ENCODE data around the gene BLOC1S6. TPM values are rescaled to one million over a fixed set of nuclear protein-coding genes. Genes with fewer than 3 reads are reported as not detected.
"Not testable (repeated sequence)": the region's sequence is repeated elsewhere in the genome, so short reads cannot be mapped to it uniquely, and the experiment has no call there.

Gene BLOC1S6
- total RNA-seq, 1 experiment from 2014 or later = 40.1 TPM

GRCh38 chr15:45648521-45649200 is 61.5 kb downstream of the BLOC1S6 start:
- no peaks in the 10 kb centered on the region for H3K27me3 ChIP-seq (ENCODE audit: low read length)
- intact Hi-C loops (cut with micrococcal nuclease) = no loop called here
- no peak overlapping the region for H3K4me3 ChIP-seq (ENCODE audit: low read length)
- ChIA-PET POLR2A (ENCODE audit: unreplicated experiment) (interaction anchor here (0.5 kb wide), 2 partner anchors 11 to 141 kb away, joined by 4 to 17 read pairs; no protein-coding TSS in a partner anchor), CTCF (no interaction called here)
- peaks cover 80% of the 10 kb centered on the region for H3K79me2 ChIP-seq (ENCODE audit: low read length)
- TF ChIP-seq CTCF (conservative IDR thresholded peaks at IDR 0.05; ENCODE audit: low read depth, low read length) = no peak
- no peak for TF ChIP-seq EZH2phosphoT487 (IDR thresholded peaks at IDR 0.05; ENCODE audit: borderline replicate concordance, low read length)
- no peak for TF ChIP-seq EZH2 (IDR thresholded peaks at IDR 0.05; ENCODE audit: low read length, unreplicated experiment)
- BruUV-seq (replicated peaks) = no TSS peak
- peak overlapping the region; percentile 54 for H3K4me2 ChIP-seq (ENCODE audit: low read length)
- DNase-seq (peak; percentile 88), ATAC-seq (peak; percentile 66)
- peak overlapping the region; percentile 92 for H3K27ac ChIP-seq (ENCODE audit: low read length)
- H3K9me3 ChIP-seq (ENCODE audit: low read length) = no peaks in the 10 kb centered on the region
- no peaks in the 10 kb centered on the region for H3F3A ChIP-seq (ENCODE audit: low read length, unreplicated experiment)
- peak overlapping the region; percentile 15; the same call in 1 of the 2 replicates for H2AFZ ChIP-seq (ENCODE audit: low read length)
- H3K9me2 ChIP-seq (replicated peaks; ENCODE audit: low read length) = no peaks in the 10 kb centered on the region
- H3K4me1 ChIP-seq (ENCODE audit: insufficient read depth, low read length) = peaks cover 56% of the 10 kb centered on the region
- peak overlapping the region; percentile 23; the same call in 1 of the 2 replicates for H3K9ac ChIP-seq (ENCODE audit: low read length)
- no peaks in the 10 kb centered on the region for H3K36me3 ChIP-seq (ENCODE audit: low read depth, low read length)
- H4K20me1 ChIP-seq (ENCODE audit: low read length) = no peaks in the 10 kb centered on the region

- H3K4me3 ChIP-seq (ENCODE audit: low read length); H3K27me3 ChIP-seq (ENCODE audit: low read length); H3K9me3 ChIP-seq (ENCODE audit: low read length); ATAC-seq; H3K9ac ChIP-seq (ENCODE audit: low read length); H3K36me3 ChIP-seq (ENCODE audit: low read depth, low read length); H3K4me2 ChIP-seq (ENCODE audit: low read length); POLR2A ChIA-PET (ENCODE audit: unreplicated experiment); H3F3A ChIP-seq (ENCODE audit: low read length, unreplicated experiment); intact Hi-C loops (cut with micrococcal nuclease); H4K20me1 ChIP-seq (ENCODE audit: low read length); BruUV-seq (replicated peaks); CTCF ChIA-PET; H3K9me2 ChIP-seq (replicated peaks; ENCODE audit: low read length); H3K27ac ChIP-seq (ENCODE audit: low read length); H2AFZ ChIP-seq (ENCODE audit: low read length); DNase-seq: not testable (repeated sequence)
- H3K4me1 ChIP-seq (ENCODE audit: insufficient read depth, low read length) = peaks cover 47% of the 10 kb centered on the region
- peaks cover 80% of the 10 kb centered on the region for H3K79me2 ChIP-seq (ENCODE audit: low read length)
These were observed 62.8 kb downstream of the BLOC1S6 start for GRCh38 chr15:45650007-45650406.

- ChIA-PET POLR2A (ENCODE audit: unreplicated experiment) (no interaction called here), CTCF (no interaction called here)
- Histone ChIP-seq H2AFZ (ENCODE audit: low read length) (no peak overlapping the region), H3K9me2 (replicated peaks; ENCODE audit: low read length) (no peaks in the 10 kb centered on the region), H3K4me3 (ENCODE audit: low read length) (no peak overlapping the region), H3K9ac (ENCODE audit: low read length) (no peak overlapping the region), H3K27ac (ENCODE audit: low read length) (no peak overlapping the region), H3K36me3 (ENCODE audit: low read depth, low read length) (no peaks in the 10 kb centered on the region), H3K4me2 (ENCODE audit: low read length) (no peak overlapping the region), H3K9me3 (ENCODE audit: low read length) (no peaks in the 10 kb centered on the region), H3K27me3 (ENCODE audit: low read length) (no peaks in the 10 kb centered on the region), H3K4me1 (ENCODE audit: insufficient read depth, low read length) (peaks cover 37% of the 10 kb centered on the region), H3F3A (ENCODE audit: low read length, unreplicated experiment) (no peaks in the 10 kb centered on the region), H3K79me2 (ENCODE audit: low read length) (peaks cover 79% of the 10 kb centered on the region), H4K20me1 (ENCODE audit: low read length) (no peaks in the 10 kb centered on the region)
- intact Hi-C loops (cut with micrococcal nuclease) = no loop called here
- TF ChIP-seq EZH2phosphoT487 (IDR thresholded peaks at IDR 0.05; ENCODE audit: borderline replicate concordance, low read length) = no peak
- no peak for TF ChIP-seq EZH2 (IDR thresholded peaks at IDR 0.05; ENCODE audit: low read length, unreplicated experiment)
- no peak for TF ChIP-seq CTCF (conservative IDR thresholded peaks at IDR 0.05; ENCODE audit: low read depth, low read length)
- DNase-seq (no peak), ATAC-seq (no peak)
- no TSS peak for BruUV-seq (replicated peaks)
These were observed 63.8 kb downstream of the BLOC1S6 start for GRCh38 chr15:45650889-45651525.

Measured in PC-3 (cell line).